ENCODE results near the gene RBM33. TPM values are rescaled to one million over a fixed set of nuclear protein-coding genes. Genes with fewer than 3 reads are reported as not detected.

Gene RBM33
- total and polyA plus RNA-seq, 2 experiments from 2014 or later: 51.1 to 53.5 TPM

DNA sequence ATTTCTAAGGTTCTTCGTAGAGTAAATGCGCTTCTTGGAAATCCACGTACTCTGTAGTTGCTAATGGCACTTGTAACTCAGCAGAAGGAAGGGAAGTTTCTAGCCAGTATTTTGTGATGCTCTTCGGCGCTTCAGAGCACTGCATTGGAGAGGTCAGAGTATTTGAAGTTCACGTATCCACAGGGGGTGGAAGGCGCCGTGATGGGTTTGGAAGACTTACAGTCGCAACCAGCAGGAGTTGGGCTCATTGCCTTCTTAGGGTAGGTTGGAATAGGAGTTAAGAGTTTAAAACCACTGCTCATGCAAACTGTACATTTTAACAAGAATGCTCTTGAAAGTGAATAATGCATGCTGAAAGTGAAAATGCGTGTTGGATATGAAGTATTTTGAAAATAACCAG, 118.7 kb downstream of the RBM33 start:
- no peak overlapping the region for H3K27ac ChIP-seq
- no peaks in the 10 kb centered on the region for H3K9me3 ChIP-seq (ENCODE audit: low read depth)
- TF ChIP-seq, protein P1, sequence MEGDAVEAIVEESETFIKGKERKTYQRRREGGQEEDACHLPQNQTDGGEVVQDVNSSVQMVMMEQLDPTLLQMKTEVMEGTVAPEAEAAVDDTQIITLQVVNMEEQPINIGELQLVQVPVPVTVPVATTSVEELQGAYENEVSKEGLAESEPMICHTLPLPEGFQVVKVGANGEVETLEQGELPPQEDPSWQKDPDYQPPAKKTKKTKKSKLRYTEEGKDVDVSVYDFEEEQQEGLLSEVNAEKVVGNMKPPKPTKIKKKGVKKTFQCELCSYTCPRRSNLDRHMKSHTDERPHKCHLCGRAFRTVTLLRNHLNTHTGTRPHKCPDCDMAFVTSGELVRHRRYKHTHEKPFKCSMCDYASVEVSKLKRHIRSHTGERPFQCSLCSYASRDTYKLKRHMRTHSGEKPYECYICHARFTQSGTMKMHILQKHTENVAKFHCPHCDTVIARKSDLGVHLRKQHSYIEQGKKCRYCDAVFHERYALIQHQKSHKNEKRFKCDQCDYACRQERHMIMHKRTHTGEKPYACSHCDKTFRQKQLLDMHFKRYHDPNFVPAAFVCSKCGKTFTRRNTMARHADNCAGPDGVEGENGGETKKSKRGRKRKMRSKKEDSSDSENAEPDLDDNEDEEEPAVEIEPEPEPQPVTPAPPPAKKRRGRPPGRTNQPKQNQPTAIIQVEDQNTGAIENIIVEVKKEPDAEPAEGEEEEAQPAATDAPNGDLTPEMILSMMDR (IDR thresholded peaks at IDR 0.05; ENCODE audit: low read depth, low read length): no peak
- no peak for DNase-seq (ENCODE audit: low read depth in 1 of 2, low spot score in 1 of 2)
- H3K36me3 ChIP-seq: peaks cover 21% of the 10 kb centered on the region
- peaks cover 7% of the 10 kb centered on the region for H3K4me1 ChIP-seq (ENCODE audit: low read depth)
- no peaks in the 10 kb centered on the region for H3K27me3 ChIP-seq
- no peak overlapping the region for H3K4me3 ChIP-seq

DNA sequence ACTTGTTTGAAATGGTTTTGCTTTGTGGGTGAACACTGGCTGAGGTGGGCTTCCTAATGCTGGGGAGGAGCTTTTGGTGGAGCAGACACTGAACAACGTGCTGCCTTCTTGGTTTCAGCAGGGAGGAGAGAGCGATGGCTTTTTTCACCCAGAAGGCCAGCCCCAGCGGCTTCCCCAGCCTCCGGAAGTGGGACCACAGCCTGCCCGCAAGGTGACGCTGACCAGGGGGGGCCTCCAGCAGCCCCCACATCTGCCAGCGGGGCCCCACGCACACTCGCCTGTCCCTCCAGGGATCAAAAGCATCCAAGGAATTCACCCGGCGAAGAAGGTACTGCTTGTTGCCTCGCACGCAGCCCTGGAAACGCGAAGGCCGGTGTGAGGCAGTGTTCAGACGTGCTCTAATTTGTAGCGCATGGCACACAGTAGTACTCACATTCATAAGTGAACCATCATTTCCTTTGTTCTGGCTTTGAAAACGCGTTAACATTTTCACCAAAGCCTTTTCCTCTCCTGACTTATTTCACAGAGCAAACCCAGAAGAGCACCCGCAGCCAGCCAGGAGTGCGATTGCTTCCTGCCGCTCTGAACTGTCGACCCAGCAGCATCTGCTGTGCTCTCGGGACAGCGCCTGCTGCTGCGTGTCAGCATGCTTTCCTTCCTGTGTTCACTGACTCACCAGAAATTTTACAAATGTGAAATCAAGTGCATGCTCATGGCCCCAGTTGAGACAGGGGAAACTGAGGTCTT, 119.4 kb downstream of the RBM33 start:
- DNase-seq (ENCODE audit: low read depth in 1 of 2, low spot score in 1 of 2): peak in 1 of 2 donors; percentile 59
- Histone ChIP-seq H3K4me3 (no peak overlapping the region), H3K9me3 (ENCODE audit: low read depth) (no peaks in the 10 kb centered on the region), H3K36me3 (peaks cover 21% of the 10 kb centered on the region), H3K27ac (no peak overlapping the region), H3K4me1 (ENCODE audit: low read depth) (peaks cover 7% of the 10 kb centered on the region), H3K27me3 (no peaks in the 10 kb centered on the region)
- TF ChIP-seq, protein P1 (IDR thresholded peaks at IDR 0.05; ENCODE audit: low read depth, low read length): no peak

DNA sequence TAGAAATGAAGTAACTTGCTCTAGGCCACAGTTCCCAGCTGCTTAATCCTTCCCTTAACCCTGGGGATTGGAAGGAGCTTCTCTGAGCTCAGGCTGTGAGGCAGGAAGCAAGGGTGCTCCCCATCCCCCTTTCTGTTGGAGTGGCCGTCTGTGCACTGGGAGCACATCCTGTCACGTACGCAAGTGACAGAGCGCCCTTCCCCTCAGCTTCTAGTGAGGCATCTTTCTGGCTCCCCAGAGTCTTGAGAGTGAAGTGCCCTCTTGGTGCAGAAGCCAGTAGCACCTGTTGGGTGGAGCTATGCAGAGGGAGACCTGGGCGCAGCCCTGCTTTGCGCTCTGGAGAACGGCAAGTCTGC, 120.0 kb downstream of the RBM33 start:
- Histone ChIP-seq H3K4me3 (no peak overlapping the region), H3K27ac (no peak overlapping the region), H3K36me3 (peaks cover 21% of the 10 kb centered on the region), H3K27me3 (no peaks in the 10 kb centered on the region), H3K4me1 (ENCODE audit: low read depth) (peaks cover 7% of the 10 kb centered on the region), H3K9me3 (ENCODE audit: low read depth) (no peaks in the 10 kb centered on the region)
- TF ChIP-seq, protein P1 (IDR thresholded peaks at IDR 0.05; ENCODE audit: low read depth, low read length): no peak
- DNase-seq (ENCODE audit: low read depth in 1 of 2, low spot score in 1 of 2): no peak

DNA sequence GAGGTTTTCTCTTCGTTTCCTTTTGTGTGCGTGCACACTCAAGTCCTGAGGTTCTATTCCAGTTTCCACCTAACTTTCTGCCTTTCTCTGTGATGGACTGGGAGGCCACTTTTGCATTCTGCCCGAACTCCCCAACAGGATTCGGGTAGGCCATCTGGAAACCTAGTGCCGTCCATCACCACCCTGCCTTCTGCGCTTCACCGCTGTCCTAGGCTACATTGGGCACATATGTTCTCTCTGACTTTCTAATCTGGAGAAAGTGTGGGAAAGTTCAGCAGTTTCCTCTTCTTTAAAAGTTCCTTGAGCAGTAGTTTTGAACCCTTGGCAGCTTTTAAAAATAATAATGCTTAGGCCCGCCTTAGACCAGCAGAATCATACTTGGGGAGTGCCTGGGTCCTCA, 121.0 kb downstream of the RBM33 start:
- Histone ChIP-seq H3K27me3 (no peaks in the 10 kb centered on the region), H3K4me3 (no peak overlapping the region), H3K36me3 (peaks cover 21% of the 10 kb centered on the region), H3K4me1 (ENCODE audit: low read depth) (peaks cover 7% of the 10 kb centered on the region), H3K27ac (no peak overlapping the region), H3K9me3 (ENCODE audit: low read depth) (no peaks in the 10 kb centered on the region)
- no peak for DNase-seq (ENCODE audit: low read depth in 1 of 2, low spot score in 1 of 2)
- TF ChIP-seq, protein P1 (IDR thresholded peaks at IDR 0.05; ENCODE audit: low read depth, low read length): no peak

DNA sequence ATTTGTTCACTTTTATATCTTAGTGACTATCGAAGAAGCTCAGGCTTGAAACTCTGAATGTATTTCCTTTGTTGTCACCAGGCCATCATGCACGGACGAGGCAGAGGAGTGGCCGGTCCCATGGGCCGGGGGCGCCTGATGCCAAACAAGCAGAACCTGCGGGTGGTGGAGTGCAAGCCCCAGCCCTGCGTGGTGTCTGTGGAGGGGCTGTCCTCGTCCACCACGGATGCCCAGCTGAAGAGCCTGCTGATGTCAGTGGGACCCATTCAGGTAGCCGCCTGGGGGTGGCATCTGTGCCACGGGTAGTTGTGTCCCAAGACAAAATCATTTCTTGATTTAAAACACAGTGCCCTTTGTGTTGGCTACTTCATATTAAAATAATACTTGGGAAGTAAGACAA, 121.9 kb downstream of the RBM33 start:
- Histone ChIP-seq H3K36me3 (peaks cover 27% of the 10 kb centered on the region), H3K27me3 (no peaks in the 10 kb centered on the region), H3K4me1 (ENCODE audit: low read depth) (peaks cover 7% of the 10 kb centered on the region), H3K9me3 (ENCODE audit: low read depth) (no peaks in the 10 kb centered on the region), H3K4me3 (no peak overlapping the region), H3K27ac (no peak overlapping the region)
- no peak for DNase-seq (ENCODE audit: low read depth in 1 of 2, low spot score in 1 of 2)
- TF ChIP-seq, protein P1 (IDR thresholded peaks at IDR 0.05; ENCODE audit: low read depth, low read length): no peak
